ENCODE measurements around the gene KCNA2.

The KCNA2 gene

GRCh38 chr1:110628323-110629105, 22.4 kb upstream of the KCNA2 start:
- DNase-seq (ENCODE audit: low read depth in 2 of 2): no peak

GRCh38 chr1:110627764-110628163, 21.6 kb upstream of the KCNA2 start:
- no peak for DNase-seq (ENCODE audit: low read depth in 2 of 2)

- no peak for DNase-seq (ENCODE audit: low read depth in 2 of 2)
Measured at GRCh38 chr1:110626889-110627288, 20.7 kb upstream of the KCNA2 start.

GRCh38 chr1:110620686-110621085, 14.5 kb upstream of the KCNA2 start:
- DNase-seq (ENCODE audit: low read depth in 2 of 2): no peak

- DNase-seq (ENCODE audit: low read depth in 2 of 2): no peak
Measured at GRCh38 chr1:110620250-110620615, 14.1 kb upstream of the KCNA2 start.

- peak; percentile 74 to 82 for DNase-seq (ENCODE audit: low read depth in 2 of 2)
Measured at GRCh38 chr1:110619412-110620249, 13.5 kb upstream of the KCNA2 start.

GRCh38 chr1:110618668-110619067, 12.5 kb upstream of the KCNA2 start:
- no peak for DNase-seq (ENCODE audit: low read depth in 2 of 2)

GRCh38 chr1:110617589-110617988, 11.4 kb upstream of the KCNA2 start:
- DNase-seq (ENCODE audit: low read depth in 2 of 2): no peak

- DNase-seq (ENCODE audit: low read depth in 2 of 2): no peak
Measured at GRCh38 chr1:110617116-110617515, 11.0 kb upstream of the KCNA2 start.

GRCh38 chr1:110616587-110616986, 10.4 kb upstream of the KCNA2 start:
- DNase-seq (ENCODE audit: low read depth in 2 of 2): no peak

GRCh38 chr1:110615548-110616130, 9.5 kb upstream of the KCNA2 start:
- no peak for DNase-seq (ENCODE audit: low read depth in 2 of 2)

- no peak for DNase-seq (ENCODE audit: low read depth in 2 of 2)
Measured at GRCh38 chr1:110612060-110612745, 6.0 kb upstream of the KCNA2 start.

GRCh38 chr1:110610696-110611286, 4.6 kb upstream of the KCNA2 start:
- no peak for DNase-seq (ENCODE audit: low read depth in 2 of 2)

- no peak for DNase-seq (ENCODE audit: low read depth in 2 of 2)
Measured at GRCh38 chr1:110610084-110610483, 3.9 kb upstream of the KCNA2 start.

GRCh38 chr1:110608247-110608646, 2.1 kb upstream of the KCNA2 start:
- DNase-seq (ENCODE audit: low read depth in 2 of 2): no peak

- DNase-seq (ENCODE audit: low read depth in 2 of 2): no peak
Measured at GRCh38 chr1:110607536-110608230, 1.5 kb upstream of the KCNA2 start.

GRCh38 chr1:110606657-110607535, 738 bp upstream of the KCNA2 start:
- DNase-seq (ENCODE audit: low read depth in 2 of 2): no peak

GRCh38 chr1:110605446-110605845, 712 bp downstream of the KCNA2 start:
- no peak for DNase-seq (ENCODE audit: low read depth in 2 of 2)

GRCh38 chr1:110604586-110605148, 1.5 kb downstream of the KCNA2 start:
- no peak for DNase-seq (ENCODE audit: low read depth in 2 of 2)

GRCh38 chr1:110603058-110603457, 3.1 kb downstream of the KCNA2 start:
- DNase-seq (ENCODE audit: low read depth in 2 of 2): no peak

Data from stimulated activated CD8-positive, alpha-beta memory T cell treated with anti-CD3 and anti-CD28 coated beads, Interleukin-7, amount 100 ng/mL, for 1 hour (primary cell).